WTC11 (cell line): ENCODE data around the gene HIF3A. TPM values are rescaled to one million over a fixed set of nuclear protein-coding genes. Genes with fewer than 3 reads are reported as not detected.

Source experiments
- ATAC-seq: fragments of 200-7000 bp; cut with Tn5 transposase; 2 replicates; pipeline ENCODE4 v1.10.0; 2021; ENCODE audit warnings: mild to moderate bottlenecking, moderate library complexity
- CTCF ChIA-PET: fragments of 300-600 bp; sonication (Branson Sonifier 250); formaldehyde crosslinking; loops from one replicate; lab custom pipeline; 2021; ENCODE audit warnings: antibody characterized with exemption; lab: Charles Lee
- POLR2A ChIA-PET: fragments of 350-600 bp; sonication (Branson Sonifier 250); formaldehyde crosslinking; loops from one replicate; lab custom pipeline; 2021; ENCODE audit warnings: antibody characterized with exemption; lab: Charles Lee
- DNase-seq: peaks from one replicate; pipeline ENCODE4 v3.0.0; 2021; ENCODE audit warnings: low spot score
- H3K27ac Mint-ChIP-seq: 2 replicates; pipeline ENCODE4 v1.8.0; 2021; ENCODE audit warnings: mixed read lengths
- H3K27me3 Mint-ChIP-seq: 2 replicates; pipeline ENCODE4 v1.8.0; 2021; ENCODE audit warnings: low read depth, mild to moderate bottlenecking, moderate library complexity, mixed read lengths
- H3K36me3 Mint-ChIP-seq: 2 replicates; pipeline ENCODE4 v1.8.0; 2021; ENCODE audit warnings: mixed read lengths
- H3K4me1 Mint-ChIP-seq: 2 replicates; pipeline ENCODE4 v1.8.0; 2022; ENCODE audit warnings: mixed read lengths
- H3K4me3 Mint-ChIP-seq: 2 replicates; pipeline ENCODE4 v1.8.0; 2021; ENCODE audit warnings: mild to moderate bottlenecking, moderate library complexity, mixed read lengths
- H3K9me3 Mint-ChIP-seq: 2 replicates; pipeline ENCODE4 v1.8.0; 2021; ENCODE audit warnings: mixed read lengths
- CREM ChIP-seq: sonication (generic); formaldehyde crosslinking; IDR thresholded peaks from 2 replicates; pipeline ENCODE4 v1.8.1; 2022; ENCODE audit warnings: mild to moderate bottlenecking, missing genetic modification reagents, moderate library complexity
- SOX15 ChIP-seq: fragments of 250-450 bp; sonication (Bioruptor Pico); IDR thresholded peaks from 2 replicates; pipeline ENCODE4 v1.9.0; 2021; ENCODE audit warnings: mild to moderate bottlenecking
- total RNA-seq: library from RNA; stranded (reverse); gene quantifications from 3 replicates; pipeline ENCODE4 v1.2.3, GENCODE V29; 2021
- TF ChIP-seq, protein P1 (sequence below): sonication (generic); formaldehyde crosslinking; IDR thresholded peaks from 2 replicates; pipeline ENCODE4 v1.8.1; 2022; ENCODE audit warnings: missing genetic modification reagents, borderline replicate concordance
- TF ChIP-seq, protein P2 (sequence below): fragments of 250-450 bp; sonication (Bioruptor Pico); IDR thresholded peaks from 2 replicates; pipeline ENCODE4 v1.9.0; 2021; ENCODE audit warnings: mild to moderate bottlenecking
- TF ChIP-seq, protein P3 (sequence below): fragments of 250-450 bp; sonication (Bioruptor Pico); IDR thresholded peaks from 2 replicates; pipeline ENCODE4 v1.9.0; 2021; ENCODE audit warnings: mild to moderate bottlenecking, borderline replicate concordance
- TF ChIP-seq, protein P4 (sequence below): sonication (generic); formaldehyde crosslinking; IDR thresholded peaks from 2 replicates; pipeline ENCODE4 v1.8.1; 2022; ENCODE audit warnings: low read depth, mild to moderate bottlenecking, moderate library complexity, missing genetic modification reagents, borderline replicate concordance
- TF ChIP-seq, protein P5 (sequence below): sonication (generic); formaldehyde crosslinking; conservative IDR thresholded peaks from 2 replicates; pipeline ENCODE4 v1.8.1; 2023; ENCODE audit warnings: mild to moderate bottlenecking, low read depth, missing genetic modification reagents, moderate library complexity
- TF ChIP-seq, protein P6 (sequence below): sonication (generic); formaldehyde crosslinking; IDR thresholded peaks from 2 replicates; pipeline ENCODE4 v1.8.1; 2023; ENCODE audit warnings: mild to moderate bottlenecking, missing genetic modification reagents, moderate library complexity

HIF3A gene
- total RNA-seq, 1 experiment from 2014 or later: 31.8 TPM

DNA sequence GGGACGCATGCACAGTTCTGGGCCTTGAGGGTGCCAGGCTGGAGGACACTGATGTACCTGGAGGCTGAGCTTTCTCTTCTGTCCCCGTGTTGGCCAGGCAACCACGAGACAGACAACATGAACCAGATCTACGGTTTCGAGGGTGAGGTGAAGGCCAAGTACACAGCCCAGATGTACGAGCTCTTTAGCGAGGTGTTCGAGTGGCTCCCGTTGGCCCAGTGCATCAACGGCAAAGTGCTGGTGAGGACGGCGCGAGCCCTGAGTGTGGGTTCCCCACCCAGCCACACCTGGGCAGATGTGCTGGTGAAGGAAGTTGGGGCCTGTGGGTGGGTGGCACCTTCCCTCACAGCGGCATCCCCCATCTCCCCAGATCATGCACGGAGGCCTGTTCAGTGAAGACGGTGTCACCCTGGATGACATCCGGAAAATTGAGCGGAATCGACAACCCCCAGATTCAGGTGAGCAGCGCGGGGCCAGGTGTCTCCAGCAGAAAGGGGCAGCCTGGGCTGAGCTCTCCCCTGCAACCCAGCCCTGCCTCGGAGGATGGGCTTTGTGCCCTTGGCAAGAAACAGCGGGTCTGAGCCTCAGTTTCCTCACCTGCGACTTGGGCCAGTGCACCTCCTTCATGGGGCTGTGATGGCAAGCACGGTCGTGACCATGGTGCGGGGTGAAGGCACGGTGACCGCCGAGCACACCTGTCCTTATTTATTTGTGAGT is 90.3 kb downstream of the HIF3A start:
- ATAC-seq (no peak), DNase-seq (no peak)
- TF ChIP-seq, protein P1, sequence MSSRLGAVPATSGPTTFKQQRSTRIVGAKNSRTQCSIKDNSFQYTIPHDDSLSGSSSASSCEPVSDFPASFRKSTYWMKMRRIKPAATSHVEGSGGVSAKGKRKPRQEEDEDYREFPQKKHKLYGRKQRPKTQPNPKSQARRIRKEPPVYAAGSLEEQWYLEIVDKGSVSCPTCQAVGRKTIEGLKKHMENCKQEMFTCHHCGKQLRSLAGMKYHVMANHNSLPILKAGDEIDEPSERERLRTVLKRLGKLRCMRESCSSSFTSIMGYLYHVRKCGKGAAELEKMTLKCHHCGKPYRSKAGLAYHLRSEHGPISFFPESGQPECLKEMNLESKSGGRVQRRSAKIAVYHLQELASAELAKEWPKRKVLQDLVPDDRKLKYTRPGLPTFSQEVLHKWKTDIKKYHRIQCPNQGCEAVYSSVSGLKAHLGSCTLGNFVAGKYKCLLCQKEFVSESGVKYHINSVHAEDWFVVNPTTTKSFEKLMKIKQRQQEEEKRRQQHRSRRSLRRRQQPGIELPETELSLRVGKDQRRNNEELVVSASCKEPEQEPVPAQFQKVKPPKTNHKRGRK (CRISPR knock-in tag): no peak
- TF ChIP-seq, protein P2, sequence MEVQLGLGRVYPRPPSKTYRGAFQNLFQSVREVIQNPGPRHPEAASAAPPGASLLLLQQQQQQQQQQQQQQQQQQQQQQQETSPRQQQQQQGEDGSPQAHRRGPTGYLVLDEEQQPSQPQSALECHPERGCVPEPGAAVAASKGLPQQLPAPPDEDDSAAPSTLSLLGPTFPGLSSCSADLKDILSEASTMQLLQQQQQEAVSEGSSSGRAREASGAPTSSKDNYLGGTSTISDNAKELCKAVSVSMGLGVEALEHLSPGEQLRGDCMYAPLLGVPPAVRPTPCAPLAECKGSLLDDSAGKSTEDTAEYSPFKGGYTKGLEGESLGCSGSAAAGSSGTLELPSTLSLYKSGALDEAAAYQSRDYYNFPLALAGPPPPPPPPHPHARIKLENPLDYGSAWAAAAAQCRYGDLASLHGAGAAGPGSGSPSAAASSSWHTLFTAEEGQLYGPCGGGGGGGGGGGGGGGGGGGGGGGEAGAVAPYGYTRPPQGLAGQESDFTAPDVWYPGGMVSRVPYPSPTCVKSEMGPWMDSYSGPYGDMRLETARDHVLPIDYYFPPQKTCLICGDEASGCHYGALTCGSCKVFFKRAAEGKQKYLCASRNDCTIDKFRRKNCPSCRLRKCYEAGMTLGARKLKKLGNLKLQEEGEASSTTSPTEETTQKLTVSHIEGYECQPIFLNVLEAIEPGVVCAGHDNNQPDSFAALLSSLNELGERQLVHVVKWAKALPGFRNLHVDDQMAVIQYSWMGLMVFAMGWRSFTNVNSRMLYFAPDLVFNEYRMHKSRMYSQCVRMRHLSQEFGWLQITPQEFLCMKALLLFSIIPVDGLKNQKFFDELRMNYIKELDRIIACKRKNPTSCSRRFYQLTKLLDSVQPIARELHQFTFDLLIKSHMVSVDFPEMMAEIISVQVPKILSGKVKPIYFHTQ: no peak
- TF ChIP-seq CREM (CRISPR knock-in tag): no peak
- TF ChIP-seq, protein P3, sequence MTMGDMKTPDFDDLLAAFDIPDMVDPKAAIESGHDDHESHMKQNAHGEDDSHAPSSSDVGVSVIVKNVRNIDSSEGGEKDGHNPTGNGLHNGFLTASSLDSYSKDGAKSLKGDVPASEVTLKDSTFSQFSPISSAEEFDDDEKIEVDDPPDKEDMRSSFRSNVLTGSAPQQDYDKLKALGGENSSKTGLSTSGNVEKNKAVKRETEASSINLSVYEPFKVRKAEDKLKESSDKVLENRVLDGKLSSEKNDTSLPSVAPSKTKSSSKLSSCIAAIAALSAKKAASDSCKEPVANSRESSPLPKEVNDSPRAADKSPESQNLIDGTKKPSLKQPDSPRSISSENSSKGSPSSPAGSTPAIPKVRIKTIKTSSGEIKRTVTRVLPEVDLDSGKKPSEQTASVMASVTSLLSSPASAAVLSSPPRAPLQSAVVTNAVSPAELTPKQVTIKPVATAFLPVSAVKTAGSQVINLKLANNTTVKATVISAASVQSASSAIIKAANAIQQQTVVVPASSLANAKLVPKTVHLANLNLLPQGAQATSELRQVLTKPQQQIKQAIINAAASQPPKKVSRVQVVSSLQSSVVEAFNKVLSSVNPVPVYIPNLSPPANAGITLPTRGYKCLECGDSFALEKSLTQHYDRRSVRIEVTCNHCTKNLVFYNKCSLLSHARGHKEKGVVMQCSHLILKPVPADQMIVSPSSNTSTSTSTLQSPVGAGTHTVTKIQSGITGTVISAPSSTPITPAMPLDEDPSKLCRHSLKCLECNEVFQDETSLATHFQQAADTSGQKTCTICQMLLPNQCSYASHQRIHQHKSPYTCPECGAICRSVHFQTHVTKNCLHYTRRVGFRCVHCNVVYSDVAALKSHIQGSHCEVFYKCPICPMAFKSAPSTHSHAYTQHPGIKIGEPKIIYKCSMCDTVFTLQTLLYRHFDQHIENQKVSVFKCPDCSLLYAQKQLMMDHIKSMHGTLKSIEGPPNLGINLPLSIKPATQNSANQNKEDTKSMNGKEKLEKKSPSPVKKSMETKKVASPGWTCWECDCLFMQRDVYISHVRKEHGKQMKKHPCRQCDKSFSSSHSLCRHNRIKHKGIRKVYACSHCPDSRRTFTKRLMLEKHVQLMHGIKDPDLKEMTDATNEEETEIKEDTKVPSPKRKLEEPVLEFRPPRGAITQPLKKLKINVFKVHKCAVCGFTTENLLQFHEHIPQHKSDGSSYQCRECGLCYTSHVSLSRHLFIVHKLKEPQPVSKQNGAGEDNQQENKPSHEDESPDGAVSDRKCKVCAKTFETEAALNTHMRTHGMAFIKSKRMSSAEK (CRISPR knock-in tag): no peak
- Mint-ChIP-seq H3K4me1 (peaks cover 3% of the 10 kb centered on the region), H3K9me3 (no peaks in the 10 kb centered on the region), H3K27me3 (no peaks in the 10 kb centered on the region), H3K36me3 (peaks cover 64% of the 10 kb centered on the region), H3K4me3 (no peak overlapping the region), H3K27ac (no peak overlapping the region)
- CTCF ChIA-PET: interaction anchor here (1.0 to 1.5 kb wide), 5 partner anchors 13 to 129 kb away, joined by 3 to 5 read pairs (median 4); no protein-coding TSS in a partner anchor
- POLR2A ChIA-PET: no interaction called here

DNA sequence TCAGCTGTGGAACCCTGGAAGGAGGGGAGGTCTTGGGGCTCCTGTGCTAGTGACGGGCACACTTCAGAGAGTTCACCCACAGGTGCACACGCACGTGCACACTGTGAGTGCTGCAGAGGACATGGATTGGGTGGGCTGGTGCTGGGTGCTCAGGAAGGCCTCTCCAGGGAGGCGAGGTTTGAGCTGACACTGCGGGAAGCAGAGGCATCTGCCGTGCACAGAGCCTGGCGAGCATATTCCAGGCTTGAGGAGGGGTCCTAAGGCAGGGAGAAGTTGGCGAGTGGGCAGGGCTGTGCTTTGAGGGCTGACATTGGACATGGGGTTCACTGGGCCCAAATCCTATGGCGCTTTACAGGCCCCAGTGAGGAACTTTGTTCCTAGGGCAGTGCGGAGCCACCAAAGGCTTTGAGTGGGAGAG is 90.9 kb downstream of the HIF3A start:
- DNase-seq: no peak
- ATAC-seq: no peak
- ChIA-PET POLR2A (no interaction called here), CTCF (no interaction called here)
- TF ChIP-seq, protein P4, sequence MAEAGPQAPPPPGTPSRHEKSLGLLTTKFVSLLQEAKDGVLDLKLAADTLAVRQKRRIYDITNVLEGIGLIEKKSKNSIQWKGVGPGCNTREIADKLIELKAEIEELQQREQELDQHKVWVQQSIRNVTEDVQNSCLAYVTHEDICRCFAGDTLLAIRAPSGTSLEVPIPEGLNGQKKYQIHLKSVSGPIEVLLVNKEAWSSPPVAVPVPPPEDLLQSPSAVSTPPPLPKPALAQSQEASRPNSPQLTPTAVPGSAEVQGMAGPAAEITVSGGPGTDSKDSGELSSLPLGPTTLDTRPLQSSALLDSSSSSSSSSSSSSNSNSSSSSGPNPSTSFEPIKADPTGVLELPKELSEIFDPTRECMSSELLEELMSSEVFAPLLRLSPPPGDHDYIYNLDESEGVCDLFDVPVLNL: no peak
- no peak for TF ChIP-seq SOX15
- TF ChIP-seq, protein P5, sequence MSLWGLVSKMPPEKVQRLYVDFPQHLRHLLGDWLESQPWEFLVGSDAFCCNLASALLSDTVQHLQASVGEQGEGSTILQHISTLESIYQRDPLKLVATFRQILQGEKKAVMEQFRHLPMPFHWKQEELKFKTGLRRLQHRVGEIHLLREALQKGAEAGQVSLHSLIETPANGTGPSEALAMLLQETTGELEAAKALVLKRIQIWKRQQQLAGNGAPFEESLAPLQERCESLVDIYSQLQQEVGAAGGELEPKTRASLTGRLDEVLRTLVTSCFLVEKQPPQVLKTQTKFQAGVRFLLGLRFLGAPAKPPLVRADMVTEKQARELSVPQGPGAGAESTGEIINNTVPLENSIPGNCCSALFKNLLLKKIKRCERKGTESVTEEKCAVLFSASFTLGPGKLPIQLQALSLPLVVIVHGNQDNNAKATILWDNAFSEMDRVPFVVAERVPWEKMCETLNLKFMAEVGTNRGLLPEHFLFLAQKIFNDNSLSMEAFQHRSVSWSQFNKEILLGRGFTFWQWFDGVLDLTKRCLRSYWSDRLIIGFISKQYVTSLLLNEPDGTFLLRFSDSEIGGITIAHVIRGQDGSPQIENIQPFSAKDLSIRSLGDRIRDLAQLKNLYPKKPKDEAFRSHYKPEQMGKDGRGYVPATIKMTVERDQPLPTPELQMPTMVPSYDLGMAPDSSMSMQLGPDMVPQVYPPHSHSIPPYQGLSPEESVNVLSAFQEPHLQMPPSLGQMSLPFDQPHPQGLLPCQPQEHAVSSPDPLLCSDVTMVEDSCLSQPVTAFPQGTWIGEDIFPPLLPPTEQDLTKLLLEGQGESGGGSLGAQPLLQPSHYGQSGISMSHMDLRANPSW (CRISPR knock-in tag): no peak
- TF ChIP-seq, protein P6, sequence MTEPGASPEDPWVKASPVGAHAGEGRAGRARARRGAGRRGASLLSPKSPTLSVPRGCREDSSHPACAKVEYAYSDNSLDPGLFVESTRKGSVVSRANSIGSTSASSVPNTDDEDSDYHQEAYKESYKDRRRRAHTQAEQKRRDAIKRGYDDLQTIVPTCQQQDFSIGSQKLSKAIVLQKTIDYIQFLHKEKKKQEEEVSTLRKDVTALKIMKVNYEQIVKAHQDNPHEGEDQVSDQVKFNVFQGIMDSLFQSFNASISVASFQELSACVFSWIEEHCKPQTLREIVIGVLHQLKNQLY (CRISPR knock-in tag): no peak
- Mint-ChIP-seq H3K4me1 (peaks cover 3% of the 10 kb centered on the region), H3K9me3 (no peaks in the 10 kb centered on the region), H3K27me3 (no peaks in the 10 kb centered on the region), H3K4me3 (no peak overlapping the region), H3K27ac (no peak overlapping the region), H3K36me3 (peaks cover 61% of the 10 kb centered on the region)
